GM21515 (cell line): ENCODE results near the gene KBTBD12.
"Not testable (repeated sequence)": the region's sequence is repeated elsewhere in the genome, so short reads cannot be mapped to it uniquely, and the experiment has no call there.

Source experiments
- ATAC-seq: cut with Tn5 transposase; IDR thresholded peaks from one replicate; pipeline ENCODE4 v1.9.1; 2021; ENCODE audit not compliant: unreplicated experiment

Gene KBTBD12

GRCh38 chr3:127902486-127902885 lies 12.5 kb upstream of the KBTBD12 start:
- no peak for ATAC-seq

GRCh38 chr3:127903611-127904375 lies 11.2 kb upstream of the KBTBD12 start:
- no peak for ATAC-seq

GRCh38 chr3:127905556-127905955 lies 9.5 kb upstream of the KBTBD12 start:
- no peak for ATAC-seq

- not testable (repeated sequence) for ATAC-seq
Observed at GRCh38 chr3:127906653-127907052, 8.4 kb upstream of the KBTBD12 start.

GRCh38 chr3:127908202-127908601 lies 6.8 kb upstream of the KBTBD12 start:
- ATAC-seq: no peak

- no peak for ATAC-seq
Observed at GRCh38 chr3:127908951-127909350, 6.1 kb upstream of the KBTBD12 start.

GRCh38 chr3:127909646-127910045 lies 5.4 kb upstream of the KBTBD12 start:
- no peak for ATAC-seq

GRCh38 chr3:127911421-127911931 lies 3.6 kb upstream of the KBTBD12 start:
- ATAC-seq: no peak

GRCh38 chr3:127913841-127914240 lies 1.2 kb upstream of the KBTBD12 start:
- not testable (repeated sequence) for ATAC-seq

- no peak for ATAC-seq
Observed at GRCh38 chr3:127914584-127914983, 448 bp upstream of the KBTBD12 start.

- ATAC-seq: no peak
Observed at GRCh38 chr3:127915937-127916493, 983 bp downstream of the KBTBD12 start.

GRCh38 chr3:127920738-127921137 lies 5.7 kb downstream of the KBTBD12 start:
- ATAC-seq: no peak

- ATAC-seq: no peak
Observed at GRCh38 chr3:127923611-127924010, 8.6 kb downstream of the KBTBD12 start.

GRCh38 chr3:127925384-127925783 lies 10.4 kb downstream of the KBTBD12 start:
- ATAC-seq: no peak

- ATAC-seq: no peak
Observed at GRCh38 chr3:127927829-127928604, 13.0 kb downstream of the KBTBD12 start.

- no peak for ATAC-seq
Observed at GRCh38 chr3:127929818-127930413, 14.9 kb downstream of the KBTBD12 start.

GRCh38 chr3:127933396-127933795 lies 18.4 kb downstream of the KBTBD12 start:
- ATAC-seq: no peak

- ATAC-seq: no peak
Observed at GRCh38 chr3:127938800-127939199, 23.8 kb downstream of the KBTBD12 start.

GRCh38 chr3:127940116-127940515 lies 25.1 kb downstream of the KBTBD12 start:
- ATAC-seq: no peak

GRCh38 chr3:127942613-127943012 lies 27.6 kb downstream of the KBTBD12 start:
- no peak for ATAC-seq

GRCh38 chr3:127948211-127948610 lies 33.2 kb downstream of the KBTBD12 start:
- no peak for ATAC-seq
